Dermis lymphatic vessel endothelial cell (primary cell): ENCODE data around the gene TAS2R60. TPM values are rescaled to one million over a fixed set of nuclear protein-coding genes. Genes with fewer than 3 reads are reported as not detected.

Experiments used
- total RNA-seq: library from RNA; depleted of rRNA; stranded (reverse); fragments of >200 nt; gene quantifications from 2 replicates; pipeline ENCODE4 v1.2.1, GENCODE V29; 2014

Gene TAS2R60
- total RNA-seq: not detected in 2 replicates

GRCh38 chr7:143443153-143443552 is at the start of gene TAS2R60:
Gene TAS2R60 (plus strand): TSS chr7:143443453. CDS start chr7:143443453, 0 bp downstream.

GRCh38 chr7:143408686-143409561 is 34.3 kb upstream of the TAS2R60 start, which contains the start of gene EPHA1:
Gene EPHA1 (minus strand): TSS chr7:143408856. CDS start chr7:143408805, 51 bp downstream.

GRCh38 chr7:143477501-143478150 is 34.4 kb downstream of the TAS2R60 start, which contains the start of gene TAS2R41:
Gene TAS2R41 (plus strand): TSS chr7:143477873. CDS start chr7:143477873, 0 bp downstream.

Other genes with a start within 250 kb of the TAS2R60 start
- not detected in 2 replicates for gene TAS2R40, start 221.4 kb upstream of the TAS2R60 start, total RNA-seq
- gene GSTK1, start 180.0 kb upstream of the TAS2R60 start, total RNA-seq: 66.9 and 81.5 TPM in 2 replicates
- not detected in 2 replicates for gene TMEM139, start 158.5 kb upstream of the TAS2R60 start, total RNA-seq
- gene CASP2, start 155.1 kb upstream of the TAS2R60 start, total RNA-seq: 13.7 and 17.4 TPM in 2 replicates
- not detected in 2 replicates for gene CLCN1, start 127.3 kb upstream of the TAS2R60 start, total RNA-seq
- gene FAM131B, start 80.7 kb upstream of the TAS2R60 start, total RNA-seq: 0.09 and 0.11 TPM in 2 replicates
- 10.4 and 11.5 TPM in 2 replicates for gene ZYX, start 62.1 kb upstream of the TAS2R60 start, total RNA-seq
- gene EPHA1, start 34.6 kb upstream of the TAS2R60 start, total RNA-seq: 0.11 and 0.17 TPM in 2 replicates
- gene TAS2R41, start 34.4 kb downstream of the TAS2R60 start, total RNA-seq: not detected in 2 replicates
- gene CTAGE15, start 128.3 kb downstream of the TAS2R60 start, total RNA-seq: 0.11 TPM in 1 of 2 replicates, not detected in the other
- gene TCAF2, start 177.5 kb downstream of the TAS2R60 start, total RNA-seq: 2.9 and 3.8 TPM in 2 replicates